H1 (cell line): Measurements from ENCODE around the gene TTI1.
A peak's percentile ranks its signal among the peaks of the same experiment; 100 is the strongest.

Experiments
- CBX5 ChIP-seq: fragments of 300-800, 300-1000 bp; sonication (generic); IDR thresholded peaks from 2 replicates; pipeline ENCODE4 v1.7.1; 2016; ENCODE audit warnings: antibody characterized with exemption, low read length, low read depth
- CEBPB ChIP-seq: IDR thresholded peaks from 2 replicates; pipeline ENCODE4 v1.6.1; 2012; ENCODE audit warnings: low read depth, low read length
- EGR1 ChIP-seq: IDR thresholded peaks from 2 replicates; pipeline ENCODE4 v1.6.1; 2011; ENCODE audit warnings: low read depth, low read length, borderline replicate concordance
- EZH2 ChIP-seq: fragments of 200-600 bp; sonication (generic); IDR thresholded peaks from 2 replicates; pipeline ENCODE4 v1.7.1; 2012; ENCODE audit warnings: low read depth, mild to moderate bottlenecking, moderate library complexity, low read length, inconsistent platforms; ENCODE audit not compliant: severe bottlenecking
- POLR2A ChIP-seq, 2 experiments: IDR thresholded peaks; 1 replicate in 1 of 2; 2 replicates in 1 of 2; pipeline ENCODE4 v1.6.1; 2011; ENCODE audit warnings: low read depth in 2 of 2, low read length in 2 of 2, mild to moderate bottlenecking in 2 of 2; ENCODE audit errors: control extremely low read depth in 1 of 2
- POLR2AphosphoS5 ChIP-seq: IDR thresholded peaks from 2 replicates; pipeline ENCODE4 v1.6.1; 2011; ENCODE audit warnings: low read depth, low read length
- RAD21 ChIP-seq, 2 experiments: IDR thresholded peaks in 1 of 2; conservative IDR thresholded peaks in 1 of 2; 2 replicates each; pipeline ENCODE4 v1.6.1; 2011; ENCODE audit warnings: low read depth in 2 of 2, low read length in 2 of 2, improper control_type of control experiment in 1 of 2, inconsistent platforms in 1 of 2, mild to moderate bottlenecking in 1 of 2, moderate library complexity in 1 of 2
- SUZ12 ChIP-seq: fragments of 200-600 bp; sonication (generic); IDR thresholded peaks from 2 replicates; pipeline ENCODE4 v1.6.1; 2012; ENCODE audit warnings: mild to moderate bottlenecking, inconsistent platforms, low read length, moderate library complexity, mixed read lengths
- TBP ChIP-seq: IDR thresholded peaks from 2 replicates; pipeline ENCODE4 v1.6.1; 2011; ENCODE audit warnings: low read depth, low read length, improper control_type of control experiment
- YY1 ChIP-seq: IDR thresholded peaks from 2 replicates; pipeline ENCODE4 v1.6.1; 2011; ENCODE audit warnings: low read depth, mild to moderate bottlenecking, low read length
- ZNF274 ChIP-seq: IDR thresholded peaks from 2 replicates; pipeline ENCODE4 v1.7.0; 2012; ENCODE audit warnings: low read length, borderline replicate concordance; ENCODE audit errors: extremely low read depth
- TF ChIP-seq, protein P1 (sequence below): IDR thresholded peaks from 2 replicates; pipeline ENCODE4 v1.6.1; 2011; ENCODE audit warnings: low read length, improper control_type of control experiment
- TF ChIP-seq, protein P2 (sequence below), 3 experiments: IDR thresholded peaks; 1 replicate in 2 of 3; 2 replicates in 1 of 3; pipeline versions ENCODE4 v1.5.1 to v1.6.1; 2011; ENCODE audit warnings: low read length in 3 of 3, mild to moderate bottlenecking in 3 of 3, inconsistent platforms in 2 of 3, low read depth in 1 of 3, moderate library complexity in 1 of 3; ENCODE audit not compliant: insufficient read depth in 1 of 3; ENCODE audit errors: control extremely low read depth in 1 of 3

DNA sequence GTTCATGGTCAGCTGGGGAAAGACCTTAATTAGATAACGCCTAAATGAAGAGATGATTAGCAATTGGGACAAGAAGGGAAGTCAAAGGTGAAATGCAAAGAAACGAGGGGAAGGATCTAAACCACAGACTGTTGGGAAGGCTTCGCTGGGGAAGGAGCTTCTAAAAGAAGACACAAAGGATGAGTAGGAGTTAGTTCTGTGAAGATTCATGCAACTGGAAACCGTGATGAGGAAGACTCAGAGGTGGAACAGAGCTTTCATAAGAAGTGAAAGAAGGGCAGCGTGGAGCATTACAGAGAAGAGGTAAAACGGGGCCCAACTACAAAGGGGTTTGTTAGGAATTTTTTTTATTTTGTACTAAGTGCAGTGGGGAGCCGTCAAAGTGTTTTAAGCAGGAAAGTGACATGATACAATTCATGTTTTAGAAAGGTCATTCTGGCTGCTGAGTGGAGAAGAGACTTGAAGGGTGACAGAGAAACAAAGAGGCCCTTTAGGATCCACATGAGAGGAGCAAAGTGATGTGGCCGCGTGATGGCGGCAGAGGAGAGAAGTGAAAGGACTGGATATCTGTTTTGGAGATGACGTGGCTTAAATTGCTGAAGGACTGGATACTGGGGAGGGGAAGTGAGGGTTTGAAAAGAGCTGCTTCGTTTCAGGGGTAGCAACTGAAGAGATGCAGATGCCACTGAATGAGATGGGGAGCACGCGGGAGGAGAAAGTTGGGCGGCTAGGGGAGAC lies 33.6 kb downstream of the TTI1 start:
- TF ChIP-seq ZNF274 (no peak), TBP (no peak), EGR1 (no peak), YY1 (no peak), SUZ12 (no peak), CEBPB (no peak), POLR2AphosphoS5 (no peak), POLR2A (IDR thresholded peaks at IDR 0.05; ENCODE audit: control extremely low read depth in 1 of 2, low read depth in 2 of 2, low read length in 2 of 2) (no peak), EZH2 (no peak), RAD21 (IDR thresholded peaks at IDR 0.05 in 1 of 2, conservative IDR thresholded peaks at IDR 0.05 in 1 of 2; ENCODE audit: low read depth in 2 of 2, low read length in 2 of 2) (peak in 1 of 2 experiments; percentile 10; a peak in 1 of 4 replicates), CBX5 (no peak)
- TF ChIP-seq, protein P1, sequence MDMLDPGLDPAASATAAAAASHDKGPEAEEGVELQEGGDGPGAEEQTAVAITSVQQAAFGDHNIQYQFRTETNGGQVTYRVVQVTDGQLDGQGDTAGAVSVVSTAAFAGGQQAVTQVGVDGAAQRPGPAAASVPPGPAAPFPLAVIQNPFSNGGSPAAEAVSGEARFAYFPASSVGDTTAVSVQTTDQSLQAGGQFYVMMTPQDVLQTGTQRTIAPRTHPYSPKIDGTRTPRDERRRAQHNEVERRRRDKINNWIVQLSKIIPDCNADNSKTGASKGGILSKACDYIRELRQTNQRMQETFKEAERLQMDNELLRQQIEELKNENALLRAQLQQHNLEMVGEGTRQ = no peak
- TF ChIP-seq, protein P2, sequence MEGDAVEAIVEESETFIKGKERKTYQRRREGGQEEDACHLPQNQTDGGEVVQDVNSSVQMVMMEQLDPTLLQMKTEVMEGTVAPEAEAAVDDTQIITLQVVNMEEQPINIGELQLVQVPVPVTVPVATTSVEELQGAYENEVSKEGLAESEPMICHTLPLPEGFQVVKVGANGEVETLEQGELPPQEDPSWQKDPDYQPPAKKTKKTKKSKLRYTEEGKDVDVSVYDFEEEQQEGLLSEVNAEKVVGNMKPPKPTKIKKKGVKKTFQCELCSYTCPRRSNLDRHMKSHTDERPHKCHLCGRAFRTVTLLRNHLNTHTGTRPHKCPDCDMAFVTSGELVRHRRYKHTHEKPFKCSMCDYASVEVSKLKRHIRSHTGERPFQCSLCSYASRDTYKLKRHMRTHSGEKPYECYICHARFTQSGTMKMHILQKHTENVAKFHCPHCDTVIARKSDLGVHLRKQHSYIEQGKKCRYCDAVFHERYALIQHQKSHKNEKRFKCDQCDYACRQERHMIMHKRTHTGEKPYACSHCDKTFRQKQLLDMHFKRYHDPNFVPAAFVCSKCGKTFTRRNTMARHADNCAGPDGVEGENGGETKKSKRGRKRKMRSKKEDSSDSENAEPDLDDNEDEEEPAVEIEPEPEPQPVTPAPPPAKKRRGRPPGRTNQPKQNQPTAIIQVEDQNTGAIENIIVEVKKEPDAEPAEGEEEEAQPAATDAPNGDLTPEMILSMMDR (IDR thresholded peaks at IDR 0.05; ENCODE audit: control extremely low read depth in 1 of 3, insufficient read depth in 1 of 3, low read depth in 1 of 3, low read length in 3 of 3) = no peak
